ENCODE measurements around the gene MATCAP1. TPM values are rescaled to one million over a fixed set of nuclear protein-coding genes. Genes with fewer than 3 reads are reported as not detected.

The MATCAP1 gene
- total RNA-seq, 3 donors from 2014 or later (not counting 1 experiment from before 2014, with no cell fraction given) = 7.2 to 12.6 (median 10.9) TPM

GRCh38 chr16:67193536-67193935 is 9.8 kb upstream of the MATCAP1 start:
- H3K4me1 ChIP-seq (ENCODE audit: control insufficient read depth, insufficient read depth, low read length) = peaks cover 25% of the 10 kb centered on the region
- H3K27me3 ChIP-seq (ENCODE audit: control insufficient read depth, insufficient read depth, low read length) = no peaks in the 10 kb centered on the region
- peaks cover 34 to 52% of the 10 kb centered on the region in 2 donors for H3K4me1 Mint-ChIP-seq
- peak overlapping the region; percentile 75 to 86 for H3K27ac Mint-ChIP-seq
- H3K4me3 ChIP-seq (ENCODE audit: low read length) = no peak overlapping the region
- H3K27ac ChIP-seq (ENCODE audit: low read length) = no peak overlapping the region
- peaks cover 42% of the 10 kb centered on the region for H3K36me3 ChIP-seq (ENCODE audit: control insufficient read depth, insufficient read depth, low read length)
- H3K4me3 Mint-ChIP-seq = peak overlapping the region; percentile 66
- H3K36me3 Mint-ChIP-seq = peaks cover 14% of the 10 kb centered on the region
- DNase-seq (no peak), ATAC-seq (no peak)
- H3K9me3 ChIP-seq (ENCODE audit: control insufficient read depth, insufficient read depth, low read length) = no peaks in the 10 kb centered on the region
- intact Hi-C loops (cut with micrococcal nuclease) = loop anchor here (2.0 kb wide), 1 partner anchor 33 kb away; the partner anchor contains the start of gene TMEM208
- H3K27me3 Mint-ChIP-seq (ENCODE audit: low read depth in 2 of 2) = no peaks in the 10 kb centered on the region
- no peak for TF ChIP-seq CTCF (IDR thresholded peaks at IDR 0.05)
- H3K9me3 Mint-ChIP-seq = no peaks in the 10 kb centered on the region

- peaks cover 14% of the 10 kb centered on the region for H3K36me3 Mint-ChIP-seq
- DNase-seq = peak in 1 of 2 donors; percentile 40
- ATAC-seq = no peak
- Histone ChIP-seq H3K36me3 (ENCODE audit: control insufficient read depth, insufficient read depth, low read length) (peaks cover 35% of the 10 kb centered on the region), H3K4me1 (ENCODE audit: control insufficient read depth, insufficient read depth, low read length) (peaks cover 25% of the 10 kb centered on the region), H3K9me3 (ENCODE audit: control insufficient read depth, insufficient read depth, low read length) (no peaks in the 10 kb centered on the region), H3K4me3 (ENCODE audit: low read length) (peak overlapping the region; percentile 82), H3K27me3 (ENCODE audit: control insufficient read depth, insufficient read depth, low read length) (no peaks in the 10 kb centered on the region), H3K27ac (ENCODE audit: low read length) (no peak overlapping the region)
- intact Hi-C loops (cut with micrococcal nuclease) = loop anchor here (1.0 to 2.0 kb wide), 2 partner anchors 10 to 34 kb away; partner anchors contain the start of genes MATCAP1 and TMEM208
- peak overlapping the region; percentile 92 for H3K4me3 Mint-ChIP-seq
- H3K4me1 Mint-ChIP-seq = peaks cover 34 to 52% of the 10 kb centered on the region in 2 donors
- no peaks in the 10 kb centered on the region for H3K9me3 Mint-ChIP-seq
- TF ChIP-seq CTCF (IDR thresholded peaks at IDR 0.05) = no peak
- peak overlapping the region; percentile 75 to 86 for H3K27ac Mint-ChIP-seq
- 42% methylated on average over 17 of the region's 17 CpGs for WGBS (ENCODE audit: insufficient coverage)
- no peaks in the 10 kb centered on the region for H3K27me3 Mint-ChIP-seq (ENCODE audit: low read depth in 2 of 2)
Observed at GRCh38 chr16:67192781-67193361, 9.1 kb upstream of the MATCAP1 start.

GRCh38 chr16:67191995-67192681 is 8.4 kb upstream of the MATCAP1 start, which contains the start of gene E2F4:
Gene E2F4, plus strand, starts transcription at chr16:67192155. Its CDS starts 73 bp downstream, at chr16:67192228.
- peaks cover 14% of the 10 kb centered on the region for H3K36me3 Mint-ChIP-seq
- no peaks in the 10 kb centered on the region for H3K27me3 ChIP-seq (ENCODE audit: control insufficient read depth, insufficient read depth, low read length)
- ATAC-seq (peak; percentile 97 to 99 (median 98)), DNase-seq (peak; percentile 84 to 93)
- no peaks in the 10 kb centered on the region for H3K27me3 Mint-ChIP-seq (ENCODE audit: low read depth in 2 of 2)
- H3K4me1 ChIP-seq (ENCODE audit: control insufficient read depth, insufficient read depth, low read length) = peaks cover 25% of the 10 kb centered on the region
- no peaks in the 10 kb centered on the region for H3K9me3 ChIP-seq (ENCODE audit: control insufficient read depth, insufficient read depth, low read length)
- peak within 1 kb of the TSS; percentile 75 to 86 for H3K27ac Mint-ChIP-seq
- no peak for TF ChIP-seq CTCF (IDR thresholded peaks at IDR 0.05)
- peak within 1 kb of the TSS; percentile 82 for H3K4me3 ChIP-seq (ENCODE audit: low read length)
- peak within 1 kb of the TSS; percentile 92 for H3K4me3 Mint-ChIP-seq
- peak within 1 kb of the TSS; percentile 45 for H3K27ac ChIP-seq (ENCODE audit: low read length)
- intact Hi-C loops (cut with micrococcal nuclease) = loop anchor here (1.0 to 2.0 kb wide), 2 partner anchors 9 to 35 kb away; partner anchors contain the start of genes MATCAP1 and TMEM208
- peaks cover 34 to 52% of the 10 kb centered on the region in 2 donors for H3K4me1 Mint-ChIP-seq
- peaks cover 30% of the 10 kb centered on the region for H3K36me3 ChIP-seq (ENCODE audit: control insufficient read depth, insufficient read depth, low read length)
- H3K9me3 Mint-ChIP-seq = no peaks in the 10 kb centered on the region
- whole genome bisulfite sequencing (ENCODE audit: insufficient coverage) = under 1% methylated on average over 54 of the region's 54 CpGs

Measured in natural killer cell (primary cell).